GM19467 (cell line): Measurements from ENCODE around the gene MDGA2.

ENCODE experiments used
- ATAC-seq: cut with Tn5 transposase; IDR thresholded peaks from one replicate; pipeline ENCODE4 v1.9.1; 2021; ENCODE audit warnings: mild to moderate bottlenecking, moderate library complexity; ENCODE audit not compliant: unreplicated experiment

Gene MDGA2

GRCh38 chr14:47675466-47676314, at the start of gene MDGA2:
TSS of gene MDGA2 (minus strand) at chr14:47675605.
- ATAC-seq = peak; percentile 59

- no peak for ATAC-seq
Observed at GRCh38 chr14:47722929-47723693, 47.7 kb upstream of the MDGA2 start.

GRCh38 chr14:47720281-47720680, 44.9 kb upstream of the MDGA2 start:
- no peak for ATAC-seq

- no peak for ATAC-seq
Observed at GRCh38 chr14:47715330-47715729, 39.9 kb upstream of the MDGA2 start.

GRCh38 chr14:47710581-47710980, 35.2 kb upstream of the MDGA2 start:
- ATAC-seq = no peak

GRCh38 chr14:47705683-47706082, 30.3 kb upstream of the MDGA2 start:
- ATAC-seq = no peak

GRCh38 chr14:47691829-47692228, 16.4 kb upstream of the MDGA2 start:
- no peak for ATAC-seq

- ATAC-seq = no peak
Observed at GRCh38 chr14:47678993-47679392, 3.6 kb upstream of the MDGA2 start.

GRCh38 chr14:47678157-47678556, 2.8 kb upstream of the MDGA2 start:
- no peak for ATAC-seq

GRCh38 chr14:47676315-47676617, 861 bp upstream of the MDGA2 start:
- no peak for ATAC-seq

GRCh38 chr14:47674543-47675465, 601 bp downstream of the MDGA2 start:
- ATAC-seq = no peak

GRCh38 chr14:47674148-47674542, 1.3 kb downstream of the MDGA2 start:
- ATAC-seq = no peak

GRCh38 chr14:47665337-47666134, 9.9 kb downstream of the MDGA2 start:
- ATAC-seq = no peak

- no peak for ATAC-seq
Observed at GRCh38 chr14:47662466-47662865, 12.9 kb downstream of the MDGA2 start.

- no peak for ATAC-seq
Observed at GRCh38 chr14:47660158-47660557, 15.2 kb downstream of the MDGA2 start.

GRCh38 chr14:47658041-47658440, 17.4 kb downstream of the MDGA2 start:
- no peak for ATAC-seq

- no peak for ATAC-seq
Observed at GRCh38 chr14:47657143-47657542, 18.3 kb downstream of the MDGA2 start.

GRCh38 chr14:47651337-47651736, 24.1 kb downstream of the MDGA2 start:
- ATAC-seq = no peak

GRCh38 chr14:47637753-47638152, 37.7 kb downstream of the MDGA2 start:
- ATAC-seq = no peak
